Omental fat pad (tissue), 4 donors: ENCODE data around the gene YTHDF2. TPM values are rescaled to one million over a fixed set of nuclear protein-coding genes. Genes with fewer than 3 reads are reported as not detected.

Experiments
- ATAC-seq: fragments of 150-250 bp; one replicate; pipeline ENCODE4 v1.9.1; 2016; ENCODE audit warnings: mild to moderate bottlenecking, moderate library complexity; ENCODE audit not compliant: low FRiP score
- DNase-seq: peaks from one replicate; pipeline ENCODE4 v3.0.0-alpha.2; 2019; ENCODE audit warnings: low spot score
- total RNA-seq, 4 donors: library from RNA; depleted of rRNA; stranded (reverse); fragments of >200 nt; gene quantifications; one replicate each; pipeline ENCODE4 v1.1.0, GENCODE V29; 2016
- TF ChIP-seq, protein P1 (sequence below), 3 donors: fragments of 450-650 bp; IDR thresholded peaks; one replicate each; pipeline ENCODE4 v1.5.1; 2016 to 2017; ENCODE audit warnings: antibody characterized with exemption in 3 of 3, mild to moderate bottlenecking in 3 of 3, moderate library complexity in 2 of 3

The YTHDF2 gene
- total RNA-seq, 4 donors from 2014 or later: 43.8 to 88.4 (median 56.4) TPM

DNA sequence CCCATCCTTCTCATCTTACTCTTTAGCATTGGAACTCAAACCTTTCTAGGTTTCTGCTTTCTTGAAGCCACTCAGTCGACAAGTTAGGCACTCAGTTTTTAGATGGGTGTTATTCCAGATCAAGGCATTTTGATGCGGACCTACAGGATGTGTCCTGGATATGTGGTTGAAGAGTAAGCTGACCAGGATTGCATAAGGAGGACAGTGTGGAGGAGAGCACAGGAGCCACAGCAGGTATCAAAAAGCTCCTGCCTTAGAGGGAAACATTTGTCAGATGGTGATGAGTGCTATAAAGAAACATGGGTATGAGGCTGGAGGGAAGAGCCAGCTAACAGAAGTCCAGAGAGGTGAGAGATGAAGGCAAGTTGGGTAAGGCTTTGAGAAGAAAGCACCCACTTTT, 41.3 kb downstream of the YTHDF2 start:
- DNase-seq: no peak

DNA sequence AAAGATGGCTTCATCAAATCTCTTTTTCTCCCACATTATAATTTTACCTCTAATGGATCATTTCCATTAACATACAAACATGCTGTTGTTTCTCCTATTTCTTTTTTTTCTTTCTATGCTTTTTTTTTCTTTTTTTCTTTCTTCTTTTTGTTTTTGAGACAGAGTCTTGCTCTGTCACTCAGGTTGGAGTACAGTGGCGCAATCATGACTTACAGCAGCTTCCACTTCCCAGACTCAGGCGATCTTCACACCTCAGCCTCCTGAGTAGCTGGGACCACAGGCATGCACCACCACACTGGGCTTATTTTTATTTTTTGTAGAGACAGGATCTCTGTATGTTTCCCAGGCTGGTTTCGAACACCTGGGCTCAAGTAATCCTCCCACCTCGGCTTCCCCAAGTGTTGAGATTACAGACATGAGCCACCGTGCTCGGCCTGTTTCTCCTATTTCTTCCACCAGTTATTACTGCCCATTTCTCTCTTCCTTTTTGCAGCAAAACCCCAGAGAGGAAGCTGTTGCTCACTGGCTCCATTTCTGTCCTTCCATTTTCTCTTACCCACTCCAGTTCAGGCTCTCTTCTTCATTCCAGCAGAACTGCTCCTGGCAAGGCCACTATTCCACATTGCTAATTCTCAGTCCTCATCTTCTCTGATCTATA, 43.1 kb downstream of the YTHDF2 start:
- TF ChIP-seq, protein P1, sequence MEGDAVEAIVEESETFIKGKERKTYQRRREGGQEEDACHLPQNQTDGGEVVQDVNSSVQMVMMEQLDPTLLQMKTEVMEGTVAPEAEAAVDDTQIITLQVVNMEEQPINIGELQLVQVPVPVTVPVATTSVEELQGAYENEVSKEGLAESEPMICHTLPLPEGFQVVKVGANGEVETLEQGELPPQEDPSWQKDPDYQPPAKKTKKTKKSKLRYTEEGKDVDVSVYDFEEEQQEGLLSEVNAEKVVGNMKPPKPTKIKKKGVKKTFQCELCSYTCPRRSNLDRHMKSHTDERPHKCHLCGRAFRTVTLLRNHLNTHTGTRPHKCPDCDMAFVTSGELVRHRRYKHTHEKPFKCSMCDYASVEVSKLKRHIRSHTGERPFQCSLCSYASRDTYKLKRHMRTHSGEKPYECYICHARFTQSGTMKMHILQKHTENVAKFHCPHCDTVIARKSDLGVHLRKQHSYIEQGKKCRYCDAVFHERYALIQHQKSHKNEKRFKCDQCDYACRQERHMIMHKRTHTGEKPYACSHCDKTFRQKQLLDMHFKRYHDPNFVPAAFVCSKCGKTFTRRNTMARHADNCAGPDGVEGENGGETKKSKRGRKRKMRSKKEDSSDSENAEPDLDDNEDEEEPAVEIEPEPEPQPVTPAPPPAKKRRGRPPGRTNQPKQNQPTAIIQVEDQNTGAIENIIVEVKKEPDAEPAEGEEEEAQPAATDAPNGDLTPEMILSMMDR (IDR thresholded peaks at IDR 0.05): no peak
- no peak for ATAC-seq
- no peak for DNase-seq

More for the DNA sequence above, 41.3 kb downstream of the YTHDF2 start:
- TF ChIP-seq, protein P1 (IDR thresholded peaks at IDR 0.05): no peak
- no peak for ATAC-seq

DNA sequence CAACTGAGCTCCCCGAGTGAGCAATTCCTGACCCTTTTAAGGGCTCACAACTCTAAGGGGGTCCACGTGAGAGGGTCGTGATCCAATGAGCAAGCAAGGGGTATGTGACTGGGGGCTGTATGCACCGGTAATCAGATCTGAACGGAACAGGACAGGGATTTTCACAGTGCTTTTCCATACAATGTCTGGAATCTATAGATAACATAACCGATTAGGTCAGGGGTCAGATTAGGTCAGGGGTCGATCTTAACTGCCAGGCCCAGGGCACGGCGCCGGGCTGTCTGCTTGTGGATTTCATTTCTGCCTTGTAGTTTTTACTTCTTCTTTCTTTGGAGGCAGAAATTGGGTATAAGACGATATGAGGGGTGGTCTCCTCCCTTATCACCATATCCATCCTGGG, 44.6 kb downstream of the YTHDF2 start:
- DNase-seq (no peak), ATAC-seq (no peak)
- TF ChIP-seq, protein P1 (IDR thresholded peaks at IDR 0.05): no peak

DNA sequence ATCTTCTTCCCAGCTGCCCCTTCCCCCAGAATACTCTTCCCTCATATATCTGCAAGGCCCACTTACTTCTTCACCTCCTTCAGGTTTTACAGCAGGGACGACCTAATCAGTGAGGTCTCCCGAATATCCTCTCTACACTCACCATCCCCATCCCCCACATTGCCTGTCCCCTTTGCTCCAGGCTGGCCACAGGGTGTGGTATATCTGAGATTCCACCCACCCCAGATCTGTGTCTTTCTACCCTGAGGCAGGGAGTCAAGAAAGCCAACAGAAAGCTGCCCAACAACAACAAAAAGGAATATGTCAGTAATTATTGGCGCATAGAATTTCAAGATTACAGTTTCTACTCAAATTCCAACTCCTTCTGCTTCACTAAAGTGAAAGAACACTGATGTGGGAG, 45.3 kb downstream of the YTHDF2 start:
- no peak for ATAC-seq
- TF ChIP-seq, protein P1 (IDR thresholded peaks at IDR 0.05): no peak
- no peak for DNase-seq

DNA sequence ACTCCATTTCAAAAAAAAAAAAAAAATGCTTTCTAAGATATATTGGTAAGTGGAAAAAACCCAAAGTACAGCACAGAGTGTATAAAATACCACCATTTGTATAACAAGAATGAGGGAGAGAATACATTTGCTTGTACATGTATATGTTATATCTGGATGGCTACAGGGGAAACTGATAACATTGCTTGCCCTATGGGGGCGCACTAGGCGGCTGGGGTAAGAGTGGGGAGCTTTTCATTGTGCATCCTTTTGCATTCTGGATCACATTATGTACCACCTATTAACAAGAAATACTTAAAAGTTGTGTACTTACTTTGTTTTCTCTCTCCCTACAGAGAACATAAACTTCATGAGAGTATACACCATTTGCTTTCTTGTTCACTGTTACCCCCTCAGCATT, 46.6 kb downstream of the YTHDF2 start:
- TF ChIP-seq, protein P1 (IDR thresholded peaks at IDR 0.05): no peak
- ATAC-seq (no peak), DNase-seq (no peak)

DNA sequence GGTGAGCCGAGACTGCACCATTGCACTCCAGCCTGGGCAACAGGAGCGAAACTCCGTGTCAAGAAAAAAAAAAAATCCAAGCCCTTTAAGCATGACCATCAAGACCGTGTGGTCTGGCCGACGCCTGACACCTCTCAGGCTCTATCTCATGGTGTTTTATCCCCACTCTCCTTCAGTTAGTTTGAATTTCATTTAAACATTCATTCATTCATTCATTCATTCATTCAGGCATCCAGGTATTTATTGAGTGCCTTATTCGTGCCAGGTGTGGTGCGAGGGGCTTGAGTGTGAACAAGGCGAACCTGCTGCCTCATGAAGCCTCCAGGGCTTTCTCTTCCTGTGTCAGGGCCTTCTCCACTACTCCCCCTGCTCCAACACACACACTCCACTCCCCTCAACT, 52.7 kb downstream of the YTHDF2 start:
- TF ChIP-seq, protein P1 (IDR thresholded peaks at IDR 0.05): no peak
- ATAC-seq (no peak), DNase-seq (no peak)

DNA sequence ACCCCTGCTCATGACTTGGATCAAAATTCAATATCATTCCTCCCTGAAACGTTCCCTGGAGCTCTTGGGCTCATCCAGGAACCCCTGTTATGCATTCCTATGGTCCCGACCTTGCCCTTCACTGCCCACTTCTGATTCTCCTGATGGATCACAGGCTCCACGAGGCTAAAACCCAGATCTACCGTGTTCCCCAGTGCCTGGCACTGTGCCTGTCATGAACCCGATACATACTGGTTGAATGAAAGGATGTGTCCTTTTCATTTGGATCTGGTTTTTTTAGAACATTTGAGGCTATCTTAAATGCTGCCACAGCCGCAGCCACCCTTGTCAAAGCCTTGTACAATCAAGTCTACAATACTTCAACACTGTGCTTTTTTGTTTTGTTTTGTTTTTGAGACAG, 53.1 kb downstream of the YTHDF2 start:
- DNase-seq: no peak
- TF ChIP-seq, protein P1 (IDR thresholded peaks at IDR 0.05): no peak
- ATAC-seq: no peak
